HepG2 (cell line): Measurements from ENCODE around the gene ACOT8. TPM values are rescaled to one million over a fixed set of nuclear protein-coding genes. Genes with fewer than 3 reads are reported as not detected.

Experiments
- ARHGAP35 ChIP-seq: sonication (generic); formaldehyde crosslinking; IDR thresholded peaks from 2 replicates; pipeline ENCODE4 v1.9.0; 2022; ENCODE audit warnings: mild to moderate bottlenecking, inconsistent platforms, moderate library complexity, missing genetic modification reagents, borderline replicate concordance
- FOSL1 ChIP-seq: sonication (generic); formaldehyde crosslinking; IDR thresholded peaks from 2 replicates; pipeline ENCODE4 v1.9.0; 2021; ENCODE audit warnings: missing genetic modification reagents, borderline replicate concordance
- HOXA5 ChIP-seq: sonication (generic); formaldehyde crosslinking; IDR thresholded peaks from 2 replicates; pipeline ENCODE4 v1.4.0; 2020; ENCODE audit warnings: missing genetic modification reagents
- HOXD1 ChIP-seq: sonication (generic); formaldehyde crosslinking; IDR thresholded peaks from 2 replicates; pipeline ENCODE4 v1.5.0; 2020; ENCODE audit warnings: missing genetic modification reagents
- KDM5B ChIP-seq: sonication (generic); formaldehyde crosslinking; IDR thresholded peaks from 2 replicates; pipeline ENCODE4 v1.4.0; 2020; ENCODE audit warnings: missing genetic modification reagents, mild to moderate bottlenecking, borderline replicate concordance
- KMT2B ChIP-seq: IDR thresholded peaks from 2 replicates; pipeline ENCODE4 v1.6.1; 2016; ENCODE audit warnings: missing genetic modification reagents, missing compliant biosample characterization
- NFYC ChIP-seq: IDR thresholded peaks from 2 replicates; pipeline ENCODE4 v1.6.1; 2016; ENCODE audit warnings: missing genetic modification reagents, missing compliant biosample characterization
- PRDM10 ChIP-seq: sonication (generic); formaldehyde crosslinking; IDR thresholded peaks from 2 replicates; pipeline ENCODE4 v1.4.0; 2020; ENCODE audit warnings: low read depth, missing genetic modification reagents
- RXRA ChIP-seq: sonication (generic); formaldehyde crosslinking; IDR thresholded peaks from 2 replicates; pipeline ENCODE4 v1.5.1; 2020; ENCODE audit warnings: missing genetic modification reagents
- SKI ChIP-seq: fragments of 450-650 bp; IDR thresholded peaks from one replicate; pipeline ENCODE4 v1.6.1; 2018; ENCODE audit warnings: mild to moderate bottlenecking; ENCODE audit not compliant: partially characterized antibody
- SPEN ChIP-seq: sonication (generic); formaldehyde crosslinking; IDR thresholded peaks from 2 replicates; pipeline ENCODE4 v1.5.1; 2020; ENCODE audit warnings: low read depth, mild to moderate bottlenecking, missing genetic modification reagents
- SRSF4 ChIP-seq: fragments of 200-400 bp; formaldehyde crosslinking; IDR thresholded peaks from one replicate; pipeline ENCODE4 v1.6.1; 2018; ENCODE audit warnings: mild to moderate bottlenecking, low read depth, low read length, moderate library complexity; ENCODE audit not compliant: poor library complexity, severe bottlenecking
- TEAD3 ChIP-seq: optimal IDR thresholded peaks from 2 replicates; pipeline ENCODE3; 2016; ENCODE audit warnings: borderline replicate concordance
- ZNF280B ChIP-seq: sonication (generic); formaldehyde crosslinking; IDR thresholded peaks from 2 replicates; pipeline ENCODE4 v1.5.0; 2020; ENCODE audit warnings: missing genetic modification reagents, mild to moderate bottlenecking, borderline replicate concordance
- ZNF597 ChIP-seq: sonication (generic); formaldehyde crosslinking; IDR thresholded peaks from 2 replicates; pipeline ENCODE4 v1.5.0; 2020; ENCODE audit warnings: missing genetic modification reagents
- ZNF720 ChIP-seq: sonication (generic); formaldehyde crosslinking; IDR thresholded peaks from 2 replicates; pipeline ENCODE4 v1.4.0; 2020; ENCODE audit warnings: missing genetic modification reagents
- ZNF839 ChIP-seq: sonication (generic); formaldehyde crosslinking; IDR thresholded peaks from 2 replicates; pipeline ENCODE4 v1.4.0; 2020; ENCODE audit warnings: missing genetic modification reagents, mild to moderate bottlenecking, borderline replicate concordance
- polyA plus RNA-seq, 8 experiments: library from polyadenylated mRNA; depleted of rRNA in 3 of 8; stranded (reverse) in 7 of 8; unstranded in 1 of 8; fragments of >200 nt; fragmentation: Illumina TruSeq in 4 of 8; extraction: Trizol in 4 of 8; gene quantifications; 2 replicates each; pipeline versions ENCODE4 v1.2.1 to v1.2.3, GENCODE V29; 2011 to 2016; ENCODE audit warnings: low read depth in 4 of 8, missing spikeins in 1 of 8, mixed read lengths in 1 of 8; ENCODE audit not compliant: insufficient read depth in 1 of 8
- total RNA-seq, 5 experiments: library from RNA; depleted of rRNA; stranded (reverse); fragments of >200 nt; fragmentation: Illumina TruSeq; extraction: Trizol; gene quantifications; 2 replicates each; pipeline ENCODE4 v1.2.3, GENCODE V29; 2016; ENCODE audit warnings: low read depth in 1 of 5
- TF ChIP-seq, protein P1 (sequence below): sonication (generic); formaldehyde crosslinking; IDR thresholded peaks from 2 replicates; pipeline ENCODE4 v1.5.0; 2020; ENCODE audit warnings: mild to moderate bottlenecking, low read depth, missing genetic modification reagents, borderline replicate concordance
- TF ChIP-seq, protein P2 (sequence below): sonication (generic); formaldehyde crosslinking; conservative IDR thresholded peaks from 2 replicates; pipeline ENCODE4 v1.5.0; 2020; ENCODE audit warnings: missing genetic modification reagents

Gene ACOT8
- total and polyA plus RNA-seq, 2 of the 13 experiments (the other 11 are each of a cell fraction or from before 2014, with no cell fraction given): 31.4 to 45.5 TPM

DNA sequence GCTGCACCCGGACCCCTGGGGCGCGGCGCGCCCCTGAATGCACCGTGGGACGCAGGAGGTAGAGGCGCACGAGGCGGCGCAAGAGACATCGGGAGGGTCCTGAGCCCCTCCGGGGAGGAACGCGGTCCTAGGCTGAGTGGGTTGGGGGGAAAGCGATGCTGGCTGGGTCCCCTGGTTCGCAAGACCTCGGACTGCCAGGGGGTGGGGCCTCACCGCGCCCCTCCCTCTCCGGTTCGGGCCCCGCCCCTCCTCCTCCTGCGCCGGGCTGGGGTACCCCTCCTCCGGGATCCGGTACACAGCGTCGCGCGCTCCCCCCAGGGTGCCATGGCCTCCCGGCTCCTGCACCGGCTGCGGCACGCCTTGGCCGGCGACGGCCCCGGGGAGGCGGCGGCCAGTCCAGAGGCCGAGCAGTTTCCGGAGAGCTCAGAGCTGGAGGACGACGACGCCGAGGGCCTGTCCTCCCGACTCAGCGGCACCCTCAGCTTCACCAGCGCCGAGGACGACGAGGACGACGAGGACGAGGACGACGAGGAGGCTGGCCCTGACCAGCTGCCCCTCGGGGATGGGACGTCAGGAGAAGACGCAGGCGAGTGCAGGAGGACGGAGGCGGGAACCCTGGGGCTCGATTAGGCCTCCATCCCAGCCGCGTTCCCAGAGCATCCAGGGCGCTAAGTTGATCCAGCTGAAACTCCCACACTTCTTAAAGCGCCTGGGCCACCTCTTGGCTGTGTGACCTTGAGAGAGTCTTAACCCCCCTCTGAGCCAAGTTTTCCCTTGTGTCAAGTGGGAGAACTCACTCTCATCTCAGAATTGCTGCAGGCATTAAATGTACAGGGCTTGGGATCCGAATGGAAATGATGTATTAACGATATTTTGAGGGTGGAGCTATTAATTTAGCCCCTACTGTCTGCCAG lies 23.1 kb downstream of the ACOT8 start (continued):
- TF ChIP-seq NFYC (CRISPR knock-in tag) (no peak), HOXA5 (CRISPR knock-in tag) (peak; percentile 48; the same call in 1 of the 2 replicates), KMT2B (CRISPR knock-in tag) (peak; percentile 66; the same call in 1 of the 2 replicates), FOSL1 (CRISPR knock-in tag) (0 out of 2 replicates have a peak, but pooled peaks have one; percentile 3), ZNF597 (CRISPR knock-in tag) (no peak), RXRA (CRISPR knock-in tag) (peak; percentile 50; the same call in 1 of the 2 replicates), HOXD1 (peak; percentile 43; the same call in 1 of the 2 replicates), ZNF280B (CRISPR knock-in tag) (peak; percentile 62; the same call in 1 of the 2 replicates), ZNF720 (CRISPR knock-in tag) (peak; percentile 84; the same call in 1 of the 2 replicates), ZNF839 (0 out of 2 replicates have a peak, but pooled peaks have one; percentile 51), KDM5B (CRISPR knock-in tag) (peak; percentile 97), SPEN (CRISPR knock-in tag) (peak; percentile 12), TEAD3 (CRISPR knock-in tag) (peak; percentile 65), SKI (no peak), ARHGAP35 (CRISPR knock-in tag) (peak; percentile 82; the same call in 1 of the 2 replicates), SRSF4 (no peak), PRDM10 (CRISPR knock-in tag) (0 out of 2 replicates have a peak, but pooled peaks have one; percentile 33)
- TF ChIP-seq, protein P1, sequence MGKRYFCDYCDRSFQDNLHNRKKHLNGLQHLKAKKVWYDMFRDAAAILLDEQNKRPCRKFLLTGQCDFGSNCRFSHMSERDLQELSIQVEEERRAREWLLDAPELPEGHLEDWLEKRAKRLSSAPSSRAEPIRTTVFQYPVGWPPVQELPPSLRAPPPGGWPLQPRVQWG: no peak
- TF ChIP-seq, protein P2, sequence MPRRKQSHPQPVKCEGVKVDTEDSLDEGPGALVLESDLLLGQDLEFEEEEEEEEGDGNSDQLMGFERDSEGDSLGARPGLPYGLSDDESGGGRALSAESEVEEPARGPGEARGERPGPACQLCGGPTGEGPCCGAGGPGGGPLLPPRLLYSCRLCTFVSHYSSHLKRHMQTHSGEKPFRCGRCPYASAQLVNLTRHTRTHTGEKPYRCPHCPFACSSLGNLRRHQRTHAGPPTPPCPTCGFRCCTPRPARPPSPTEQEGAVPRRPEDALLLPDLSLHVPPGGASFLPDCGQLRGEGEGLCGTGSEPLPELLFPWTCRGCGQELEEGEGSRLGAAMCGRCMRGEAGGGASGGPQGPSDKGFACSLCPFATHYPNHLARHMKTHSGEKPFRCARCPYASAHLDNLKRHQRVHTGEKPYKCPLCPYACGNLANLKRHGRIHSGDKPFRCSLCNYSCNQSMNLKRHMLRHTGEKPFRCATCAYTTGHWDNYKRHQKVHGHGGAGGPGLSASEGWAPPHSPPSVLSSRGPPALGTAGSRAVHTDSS (CRISPR knock-in tag): 0 out of 2 replicates have a peak, but pooled peaks have one; percentile 34
